ENCODE data around the gene STAB2. TPM values are rescaled to one million over a fixed set of nuclear protein-coding genes. Genes with fewer than 3 reads are reported as not detected.

Gene STAB2
- total and polyA plus RNA-seq, 2 donors (not counting 1 experiment from before 2014, with no cell fraction given): not detected

DNA sequence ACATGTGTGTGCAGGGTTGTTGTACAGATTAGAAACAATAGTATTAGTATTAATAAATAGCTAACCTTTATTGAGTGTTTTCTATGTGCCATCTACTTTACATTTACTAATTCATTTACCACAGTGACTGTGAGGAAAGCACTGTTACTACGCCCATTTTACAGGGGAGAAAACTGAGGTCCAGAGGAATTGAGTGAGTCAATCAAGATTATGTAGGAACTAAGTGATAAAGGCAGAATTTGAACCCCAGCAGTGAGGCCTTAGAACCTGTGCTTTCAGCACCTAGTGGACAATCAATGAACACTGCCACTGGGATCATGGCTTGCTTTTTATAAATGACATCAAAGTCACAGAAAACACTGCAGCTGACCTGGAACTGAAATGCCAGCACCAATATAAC lies 225.7 kb downstream of the STAB2 start:
- Mint-ChIP-seq H3K27me3 (no peaks in the 10 kb centered on the region), H3K4me1 (no peaks in the 10 kb centered on the region), H3K27ac (no peak overlapping the region), H3K4me3 (no peak overlapping the region), H3K9me3 (ENCODE audit: insufficient read depth) (no peaks in the 10 kb centered on the region)
- CTCF ChIA-PET: no interaction called here
- Histone ChIP-seq H3K4me3 (ENCODE audit: control extremely low read depth in 1 of 5, extremely low read depth in 1 of 5, insufficient read depth in 1 of 5, low read depth in 2 of 5, low read length in 4 of 5) (no peak overlapping the region), H3K9ac (ENCODE audit: low read length) (no peak overlapping the region), H3K4me1 (ENCODE audit: control insufficient read depth in 2 of 2, insufficient read depth in 2 of 2, low read length in 2 of 2) (no peaks in the 10 kb centered on the region), H3K27ac (ENCODE audit: low read length in 2 of 2) (no peak overlapping the region), H3K9me3 (ENCODE audit: control extremely low read depth in 1 of 3, control insufficient read depth in 2 of 3, insufficient read depth in 1 of 3, low read length in 2 of 3) (no peaks in the 10 kb centered on the region), H2AFZ (ENCODE audit: insufficient read depth, low read depth, low read length, poor library complexity, severe bottlenecking) (no peak overlapping the region), H3K36me3 (replicated peaks in 1 of 2; ENCODE audit: control extremely low read depth in 1 of 2, control insufficient read depth in 1 of 2, extremely low read depth in 1 of 2, insufficient read depth in 2 of 2, low read length in 1 of 2) (peaks cover 7 to 39% of the 10 kb centered on the region in 2 experiments), H3K79me2 (ENCODE audit: control insufficient read depth, insufficient read depth, low read length) (no peaks in the 10 kb centered on the region), H4K20me1 (ENCODE audit: control insufficient read depth, insufficient read depth, low read length, poor library complexity, severe bottlenecking) (no peaks in the 10 kb centered on the region), H3K4me2 (replicated peaks; ENCODE audit: low read depth, low read length, poor library complexity, severe bottlenecking) (no peak overlapping the region), H3K27me3 (replicated peaks in 1 of 4; ENCODE audit: control extremely low read depth in 1 of 4, control insufficient read depth in 3 of 4, insufficient read depth in 4 of 4, low read length in 3 of 4) (no peaks in the 10 kb centered on the region)
- no peak for TF ChIP-seq EZH2 (IDR thresholded peaks at IDR 0.05; ENCODE audit: borderline replicate concordance, insufficient read depth, low read depth, low read length, poor library complexity, severe bottlenecking)
- TF ChIP-seq, protein P1, sequence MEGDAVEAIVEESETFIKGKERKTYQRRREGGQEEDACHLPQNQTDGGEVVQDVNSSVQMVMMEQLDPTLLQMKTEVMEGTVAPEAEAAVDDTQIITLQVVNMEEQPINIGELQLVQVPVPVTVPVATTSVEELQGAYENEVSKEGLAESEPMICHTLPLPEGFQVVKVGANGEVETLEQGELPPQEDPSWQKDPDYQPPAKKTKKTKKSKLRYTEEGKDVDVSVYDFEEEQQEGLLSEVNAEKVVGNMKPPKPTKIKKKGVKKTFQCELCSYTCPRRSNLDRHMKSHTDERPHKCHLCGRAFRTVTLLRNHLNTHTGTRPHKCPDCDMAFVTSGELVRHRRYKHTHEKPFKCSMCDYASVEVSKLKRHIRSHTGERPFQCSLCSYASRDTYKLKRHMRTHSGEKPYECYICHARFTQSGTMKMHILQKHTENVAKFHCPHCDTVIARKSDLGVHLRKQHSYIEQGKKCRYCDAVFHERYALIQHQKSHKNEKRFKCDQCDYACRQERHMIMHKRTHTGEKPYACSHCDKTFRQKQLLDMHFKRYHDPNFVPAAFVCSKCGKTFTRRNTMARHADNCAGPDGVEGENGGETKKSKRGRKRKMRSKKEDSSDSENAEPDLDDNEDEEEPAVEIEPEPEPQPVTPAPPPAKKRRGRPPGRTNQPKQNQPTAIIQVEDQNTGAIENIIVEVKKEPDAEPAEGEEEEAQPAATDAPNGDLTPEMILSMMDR (IDR thresholded peaks at IDR 0.05): no peak
- DNase-seq (no peak), ATAC-seq (ENCODE audit: low read depth) (no peak)
- intact Hi-C loops (cut with micrococcal nuclease): no loop called here
- POLR2A ChIA-PET: no interaction called here
- WGBS (ENCODE audit: insufficient coverage): no CpG with 5 or more reads among the region's 1 CpG

DNA sequence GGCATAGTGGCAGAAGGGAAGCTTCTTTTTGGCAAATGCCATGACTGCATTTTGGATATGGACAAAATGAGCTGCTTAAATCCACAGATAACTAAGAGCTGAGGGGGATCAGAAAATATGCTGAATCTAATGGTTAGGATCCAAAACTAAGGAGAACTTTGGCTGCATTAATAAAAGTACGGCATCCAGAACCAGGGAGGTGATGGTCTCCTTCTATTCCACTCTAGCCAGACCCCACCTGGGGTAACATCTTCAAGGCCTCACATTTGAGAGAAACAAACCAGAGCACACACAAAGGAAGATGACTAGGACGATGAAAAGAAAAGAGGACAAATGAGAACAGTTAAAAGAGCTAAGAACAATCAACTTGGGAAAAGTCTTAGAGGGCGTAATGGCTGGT lies 226.4 kb downstream of the STAB2 start:
- no peak for TF ChIP-seq EZH2 (IDR thresholded peaks at IDR 0.05; ENCODE audit: borderline replicate concordance, insufficient read depth, low read depth, low read length, poor library complexity, severe bottlenecking)
- TF ChIP-seq, protein P1 (IDR thresholded peaks at IDR 0.05): no peak
- POLR2A ChIA-PET: no interaction called here
- H3K27me3 ChIP-seq (replicated peaks in 1 of 4; ENCODE audit: control extremely low read depth in 1 of 4, control insufficient read depth in 3 of 4, insufficient read depth in 4 of 4, low read length in 3 of 4): no peaks in the 10 kb centered on the region
- H3K9me3 ChIP-seq (ENCODE audit: control extremely low read depth in 1 of 3, control insufficient read depth in 2 of 3, insufficient read depth in 1 of 3, low read length in 2 of 3): no peaks in the 10 kb centered on the region
- no peak overlapping the region for H2AFZ ChIP-seq (ENCODE audit: insufficient read depth, low read depth, low read length, poor library complexity, severe bottlenecking)
- H3K9ac ChIP-seq (ENCODE audit: low read length): no peak overlapping the region
- WGBS (ENCODE audit: insufficient coverage): 100% methylated on average over 1 of the region's 3 CpGs
- H3K27me3 Mint-ChIP-seq: no peaks in the 10 kb centered on the region
- no peak overlapping the region for H3K27ac ChIP-seq (ENCODE audit: low read length in 2 of 2)
- ATAC-seq (ENCODE audit: low read depth): no peak
- H3K79me2 ChIP-seq (ENCODE audit: control insufficient read depth, insufficient read depth, low read length): no peaks in the 10 kb centered on the region
- H3K4me2 ChIP-seq (replicated peaks; ENCODE audit: low read depth, low read length, poor library complexity, severe bottlenecking): no peak overlapping the region
- H4K20me1 ChIP-seq (ENCODE audit: control insufficient read depth, insufficient read depth, low read length, poor library complexity, severe bottlenecking): no peaks in the 10 kb centered on the region
- H3K27ac Mint-ChIP-seq: no peak overlapping the region
- CTCF ChIA-PET: no interaction called here
- intact Hi-C loops (cut with micrococcal nuclease): no loop called here
- no peaks in the 10 kb centered on the region for H3K4me1 Mint-ChIP-seq
- no peak overlapping the region for H3K4me3 Mint-ChIP-seq
- DNase-seq: no peak
- no peaks in the 10 kb centered on the region for H3K4me1 ChIP-seq (ENCODE audit: control insufficient read depth in 2 of 2, insufficient read depth in 2 of 2, low read length in 2 of 2)
- no peaks in the 10 kb centered on the region for H3K9me3 Mint-ChIP-seq (ENCODE audit: insufficient read depth)
- no peak overlapping the region for H3K4me3 ChIP-seq (ENCODE audit: control extremely low read depth in 1 of 5, extremely low read depth in 1 of 5, insufficient read depth in 1 of 5, low read depth in 2 of 5, low read length in 4 of 5)
- H3K36me3 ChIP-seq (replicated peaks in 1 of 2; ENCODE audit: control extremely low read depth in 1 of 2, control insufficient read depth in 1 of 2, extremely low read depth in 1 of 2, insufficient read depth in 2 of 2, low read length in 1 of 2): peaks cover 7 to 34% of the 10 kb centered on the region in 2 experiments
